DMS114 treated with DMSO at 0.1 percent for 48 hours (cell line): ENCODE data around the gene MS4A8.

Experiments used
- DNase-seq: peaks from one replicate; lab custom pipeline; 2025; ENCODE audit not compliant: unreplicated experiment; lab: John Stamatoyannopoulos, UW

MS4A8 gene

GRCh38 chr11:60762851-60763691 is 63.7 kb downstream of the MS4A8 start:
- DNase-seq = no peak

DNA sequence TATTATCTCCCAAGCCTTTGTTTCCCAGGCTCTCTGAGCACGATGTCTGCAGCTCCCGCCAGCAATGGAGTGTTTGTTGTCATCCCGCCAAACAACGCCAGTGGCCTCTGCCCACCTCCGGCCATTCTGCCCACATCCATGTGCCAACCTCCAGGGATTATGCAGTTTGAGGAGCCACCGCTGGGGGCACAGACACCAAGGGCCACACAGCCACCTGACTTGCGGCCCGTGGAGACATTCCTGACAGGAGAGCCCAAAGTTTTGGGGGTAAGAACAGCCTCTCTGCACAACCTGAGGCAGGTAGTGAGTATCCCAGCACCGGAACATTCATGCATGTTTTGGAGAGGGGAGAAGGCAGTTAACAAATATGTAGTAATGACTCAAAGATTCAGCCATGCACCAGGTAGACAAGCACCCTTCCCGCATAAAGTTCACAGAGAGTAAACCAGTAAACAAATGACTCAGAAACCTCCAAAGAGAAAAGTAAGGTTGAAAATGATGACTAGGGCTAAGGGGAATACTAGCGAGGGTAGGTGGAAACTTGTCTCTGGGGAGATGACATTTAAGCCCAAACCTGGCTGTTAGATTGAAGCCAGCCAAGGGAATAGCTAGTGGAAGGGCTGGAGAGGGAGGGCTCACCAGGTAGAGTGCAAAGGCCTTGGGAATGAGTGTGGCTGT is 64.4 kb downstream of the MS4A8 start:
- DNase-seq = no peak

DNA sequence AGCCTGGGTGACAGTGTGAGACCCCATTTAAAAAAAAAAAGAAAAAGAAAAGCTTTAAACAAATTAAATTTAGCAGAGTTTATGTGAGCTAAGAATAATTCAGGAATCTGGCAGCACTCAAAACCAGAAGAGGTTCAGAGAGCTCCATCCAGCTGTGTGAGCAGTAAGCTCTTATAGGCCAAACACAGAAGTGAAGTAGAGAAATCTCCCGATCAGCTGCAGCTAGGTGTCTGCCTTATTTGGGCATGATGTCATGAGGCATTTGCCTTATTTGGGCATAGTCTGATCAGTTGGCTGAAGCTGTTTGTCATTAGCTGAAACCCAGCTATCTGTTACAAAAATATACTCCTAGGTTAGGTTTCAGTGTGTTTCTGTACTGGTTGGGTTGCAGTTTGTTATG is 65.5 kb downstream of the MS4A8 start:
- DNase-seq = no peak

- no peak for DNase-seq
Observed at GRCh38 chr11:60765355-60765754, 65.9 kb downstream of the MS4A8 start.
